H7 (cell line): ENCODE results near the gene MAGEA4. TPM values are rescaled to one million over a fixed set of nuclear protein-coding genes. Genes with fewer than 3 reads are reported as not detected.

Experiments
- DNase-seq: peaks from one replicate; pipeline ENCODE4 v3.0.0; 2012
- H3K27me3 ChIP-seq: 2 replicates; pipeline ENCODE4 v1.6.0; 2011; ENCODE audit warnings: mild to moderate bottlenecking, low read length; ENCODE audit not compliant: control insufficient read depth, insufficient read depth
- H3K36me3 ChIP-seq: replicated peaks from 2 replicates; pipeline ENCODE4 v1.5.1; 2011; ENCODE audit warnings: low read length; ENCODE audit not compliant: control insufficient read depth, insufficient read depth
- H3K4me3 ChIP-seq: 2 replicates; pipeline ENCODE4 v1.5.1; 2011; ENCODE audit warnings: low read depth, mild to moderate bottlenecking, control low read depth, low read length, moderate library complexity; ENCODE audit not compliant: insufficient read depth
- total RNA-seq: library from RNA; depleted of rRNA; stranded (reverse); fragments of >200 nt; shearing (Covaris generic); gene quantifications from 2 replicates; pipeline ENCODE4 v1.2.3, GENCODE V29; 2014; rRNA removed

The MAGEA4 gene
- total RNA-seq, 1 experiment from 2014 or later = 138 TPM

- no peak for DNase-seq
- Histone ChIP-seq H3K4me3 (no peak overlapping the region), H3K36me3 (no peaks in the 10 kb centered on the region), H3K27me3 (peaks cover 18% of the 10 kb centered on the region)
Measured at GRCh38 chrX:151970027-151970426, 57.3 kb downstream of the MAGEA4 start.

DNA sequence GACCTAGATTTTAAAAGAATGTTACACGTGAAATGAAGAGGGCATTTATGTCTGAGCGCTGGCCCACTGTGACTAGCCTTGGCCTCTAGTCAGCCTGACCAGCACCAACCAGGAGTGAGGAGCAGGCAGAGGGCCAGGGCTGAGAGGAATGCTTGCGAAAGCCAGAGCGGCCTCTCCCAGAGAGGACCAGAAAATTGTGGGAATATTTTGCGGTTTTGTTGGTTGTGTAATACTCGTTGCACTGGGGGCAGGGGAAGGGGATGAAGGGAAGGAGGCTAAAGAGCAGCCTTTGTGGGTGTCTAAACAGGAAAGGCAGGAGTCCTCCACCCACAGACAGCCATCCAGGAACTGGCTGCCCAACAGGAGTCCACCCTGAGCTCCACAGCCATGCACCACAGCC is 58.0 kb downstream of the MAGEA4 start:
- H3K4me3 ChIP-seq = no peak overlapping the region
- peaks cover 22% of the 10 kb centered on the region for H3K27me3 ChIP-seq
- no peaks in the 10 kb centered on the region for H3K36me3 ChIP-seq
- no peak for DNase-seq

DNA sequence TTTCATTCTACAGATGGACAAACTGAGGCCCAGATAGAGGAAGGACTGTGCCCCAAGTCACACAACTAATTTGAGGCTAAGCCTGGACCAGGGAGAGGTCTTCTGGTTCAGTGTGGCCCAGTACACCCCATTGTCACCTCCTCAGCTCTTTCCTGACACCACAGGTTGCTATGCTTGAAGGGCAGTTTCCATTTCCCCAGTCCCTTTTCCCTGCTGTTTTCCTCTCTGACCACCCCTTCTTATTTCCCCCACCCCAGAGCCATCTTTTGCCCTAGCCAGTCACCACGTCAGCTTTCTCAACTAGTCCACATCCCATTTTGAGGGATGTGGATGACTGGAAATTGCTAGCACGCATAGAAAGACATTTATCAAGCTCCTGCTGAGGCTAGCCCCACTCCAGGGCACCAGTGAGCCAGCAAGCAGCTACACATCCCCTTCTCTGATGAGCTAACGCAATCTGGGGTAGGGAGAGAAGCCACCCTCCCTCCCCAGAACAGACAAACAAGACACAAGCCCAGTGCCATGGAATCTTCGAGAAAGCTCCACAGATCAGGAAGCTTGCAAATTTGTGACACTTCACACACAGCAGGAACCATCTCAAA is 60.5 kb downstream of the MAGEA4 start:
- H3K36me3 ChIP-seq = no peaks in the 10 kb centered on the region
- DNase-seq = no peak
- H3K4me3 ChIP-seq = no peak overlapping the region
- peaks cover 25% of the 10 kb centered on the region for H3K27me3 ChIP-seq

- Histone ChIP-seq H3K4me3 (peak overlapping the region; percentile 37), H3K27me3 (peaks cover 25% of the 10 kb centered on the region)
- DNase-seq = no peak
Measured at GRCh38 chrX:151973851-151974335, 61.2 kb downstream of the MAGEA4 start.

More at GRCh38 chrX:151973851-151974335, 61.2 kb downstream of the MAGEA4 start:
- no peaks in the 10 kb centered on the region for H3K36me3 ChIP-seq

Other genes starting within 250 kb of the MAGEA4 start
- gene PRRG3, start 217.4 kb upstream of the MAGEA4 start, total RNA-seq = 0.76 and 2.9 TPM in 2 replicates
- 0.11 TPM in 1 of 2 replicates, not detected in the other for gene FATE1, start 196.9 kb upstream of the MAGEA4 start, total RNA-seq
- not detected in 2 replicates for gene CNGA2, start 178.1 kb upstream of the MAGEA4 start, total RNA-seq
- 2.8 and 4.4 TPM in 2 replicates for gene GABRE, start 61.8 kb downstream of the MAGEA4 start, total RNA-seq
- not detected in 2 replicates for gene MAGEA10, start 225.7 kb downstream of the MAGEA4 start, total RNA-seq